GM12891 (cell line): Measurements from ENCODE around the gene PRKCA.

Experiments
- PAX5 ChIP-seq: IDR thresholded peaks from 2 replicates; pipeline ENCODE4 v1.6.1; 2011; ENCODE audit warnings: low read length, moderate library complexity, mild to moderate bottlenecking; ENCODE audit not compliant: insufficient read depth, severe bottlenecking
- POLR2A ChIP-seq: IDR thresholded peaks from 2 replicates; pipeline ENCODE4 v1.6.1; 2011; ENCODE audit warnings: low read depth, low read length, control low read depth
- POLR2AphosphoS5 ChIP-seq: IDR thresholded peaks from 2 replicates; pipeline ENCODE4 v1.6.1; 2011; ENCODE audit warnings: low read depth, low read length, control low read depth
- POU2F2 ChIP-seq: IDR thresholded peaks from 2 replicates; pipeline ENCODE4 v1.6.1; 2011; ENCODE audit warnings: low read depth, mild to moderate bottlenecking, control low read depth, low read length, moderate library complexity
- SPI1 ChIP-seq: IDR thresholded peaks from 2 replicates; pipeline ENCODE4 v1.6.1; 2011; ENCODE audit warnings: low read depth, low read length, control low read depth
- TAF1 ChIP-seq: IDR thresholded peaks from 2 replicates; pipeline ENCODE4 v1.6.1; 2011; ENCODE audit warnings: low read depth, low read length, control low read depth

DNA sequence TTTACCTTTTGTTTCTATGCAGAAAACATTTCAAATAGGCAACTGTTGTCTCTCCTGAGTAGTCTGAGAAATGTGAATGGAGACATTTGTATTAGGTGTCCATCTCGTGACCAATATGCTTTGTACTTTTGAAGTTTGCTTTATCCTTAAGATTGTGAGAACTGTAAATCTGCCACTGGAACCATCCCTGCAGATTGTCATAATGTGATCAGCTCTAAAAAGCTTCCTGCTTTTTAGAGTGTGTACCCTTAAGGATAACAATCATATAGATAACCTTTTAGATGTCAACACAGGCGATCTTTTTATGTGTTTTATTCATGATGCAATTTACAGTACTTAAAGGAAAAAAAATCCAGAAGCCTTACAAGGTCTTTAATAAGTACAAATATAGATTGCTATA, 63.5 kb downstream of the PRKCA start:
- TF ChIP-seq TAF1 (no peak), POLR2A (no peak), PAX5 (no peak), POLR2AphosphoS5 (no peak), SPI1 (no peak), POU2F2 (no peak)
